Natural killer cell (primary cell): ENCODE data around the gene SLC39A10. TPM values are rescaled to one million over a fixed set of nuclear protein-coding genes. Genes with fewer than 3 reads are reported as not detected.

ENCODE experiments used
- ATAC-seq, 3 donors: fragments of 150-1000 bp in 2 of 3; fragments of 200-7000 bp in 1 of 3; cut with Tn5 transposase; 1 replicate in 1 of 3; 2 replicates in 2 of 3; pipeline ENCODE4 v1.10.0; 2021; ENCODE audit warnings: mild to moderate bottlenecking in 2 of 3, moderate library complexity in 2 of 3
- DNase-seq, 2 donors: peaks; one replicate each; pipeline versions ENCODE4 v3.0.0 to v3.0.0-alpha.2; 2013 to 2021; ENCODE audit warnings: mixed read lengths in 1 of 2
- H3K27ac ChIP-seq: one replicate; pipeline ENCODE4 v1.5.1; 2013; ENCODE audit warnings: mild to moderate bottlenecking, low read length
- H3K27me3 ChIP-seq: one replicate; pipeline ENCODE4 v1.6.1; 2013; ENCODE audit warnings: low read length; ENCODE audit not compliant: control insufficient read depth, insufficient read depth
- H3K36me3 ChIP-seq: one replicate; pipeline ENCODE4 v1.6.1; 2013; ENCODE audit warnings: low read length; ENCODE audit not compliant: control insufficient read depth, insufficient read depth
- H3K4me1 ChIP-seq: one replicate; pipeline ENCODE4 v1.6.1; 2013; ENCODE audit warnings: low read length; ENCODE audit not compliant: control insufficient read depth, insufficient read depth
- H3K4me3 ChIP-seq: one replicate; pipeline ENCODE4 v1.5.1; 2013; ENCODE audit warnings: low read length
- H3K9me3 ChIP-seq: one replicate; pipeline ENCODE4 v1.6.1; 2013; ENCODE audit warnings: low read length; ENCODE audit not compliant: control insufficient read depth, insufficient read depth
- H3K27ac Mint-ChIP-seq, 2 donors: one replicate each; pipeline ENCODE4 v1.8.0; 2022; ENCODE audit warnings: mild to moderate bottlenecking in 2 of 2, mixed read lengths in 2 of 2, moderate library complexity in 1 of 2
- H3K27me3 Mint-ChIP-seq, 2 donors: one replicate each; pipeline ENCODE4 v1.8.0; 2022; ENCODE audit warnings: low read depth in 2 of 2, mixed read lengths in 2 of 2
- H3K36me3 Mint-ChIP-seq: one replicate; pipeline ENCODE4 v1.8.0; 2022; ENCODE audit warnings: mixed read lengths
- H3K4me1 Mint-ChIP-seq, 2 donors: one replicate each; pipeline ENCODE4 v1.8.0; 2022; ENCODE audit warnings: mixed read lengths in 2 of 2
- H3K4me3 Mint-ChIP-seq: one replicate; pipeline ENCODE4 v1.8.0; 2022; ENCODE audit warnings: mild to moderate bottlenecking, moderate library complexity, mixed read lengths
- H3K9me3 Mint-ChIP-seq, 2 donors: one replicate each; pipeline ENCODE4 v1.8.0; 2022; ENCODE audit warnings: mixed read lengths in 2 of 2
- CTCF ChIP-seq: fragments of 200-600 bp; IDR thresholded peaks from one replicate; pipeline ENCODE4 v1.8.0; 2022; ENCODE audit warnings: antibody characterized with exemption
- WGBS: methylation state at CpG from one replicate; pipeline ENCODE4 v1.1.7; 2013; ENCODE audit warnings: missing lambda C conversion rate; ENCODE audit not compliant: insufficient coverage; 5-methylcytosine and 5-hydroxymethylcytosine counted together
- intact Hi-C: fragments of 100-400 bp; cut with micrococcal nuclease; formaldehyde crosslinking; loops from one replicate; pipeline ENCODE4 v1.14.2; 2022
- total RNA-seq, 4 donors: library from RNA; stranded (reverse); fragments of 120-200 nt in 1 of 4; gene quantifications; one replicate each; pipeline versions ENCODE4 v1.2.3 to v1.2.4, GENCODE V29; 2013 to 2022

Gene SLC39A10
- total RNA-seq, 3 donors from 2014 or later (not counting 1 experiment from before 2014, with no cell fraction given): 56.5 to 69.6 (median 58.5) TPM

GRCh38 chr2:195677884-195678283 is 20.9 kb downstream of the SLC39A10 start:
- DNase-seq: no peak
- Histone ChIP-seq H3K27ac (no peak overlapping the region), H3K4me3 (no peak overlapping the region), H3K9me3 (no peaks in the 10 kb centered on the region), H3K36me3 (peaks cover 10% of the 10 kb centered on the region), H3K27me3 (no peaks in the 10 kb centered on the region), H3K4me1 (peaks cover 9% of the 10 kb centered on the region)
- ATAC-seq: no peak
- 100% methylated on average over 2 of the region's 2 CpGs for WGBS
- peaks cover 43 to 46% of the 10 kb centered on the region in 2 donors for H3K4me1 Mint-ChIP-seq
- H3K27ac Mint-ChIP-seq: peak overlapping the region; percentile 69 to 81
- H3K27me3 Mint-ChIP-seq: no peaks in the 10 kb centered on the region
- no peaks in the 10 kb centered on the region for H3K9me3 Mint-ChIP-seq
- intact Hi-C loops: no loop called here
- TF ChIP-seq CTCF: no peak
- no peak overlapping the region for H3K4me3 Mint-ChIP-seq
- H3K36me3 Mint-ChIP-seq: peaks cover 12% of the 10 kb centered on the region

- H3K4me1 ChIP-seq: peaks cover 8% of the 10 kb centered on the region
- Mint-ChIP-seq H3K27me3 (no peaks in the 10 kb centered on the region), H3K4me3 (no peak overlapping the region), H3K9me3 (no peaks in the 10 kb centered on the region), H3K27ac (peak overlapping the region; percentile 51 to 75), H3K36me3 (peaks cover 25% of the 10 kb centered on the region), H3K4me1 (peaks cover 57 to 65% of the 10 kb centered on the region in 2 donors)
- no peak overlapping the region for H3K4me3 ChIP-seq
- no peaks in the 10 kb centered on the region for H3K27me3 ChIP-seq
- WGBS: 14% methylated on average over 1 of the region's 1 CpG
- no peak for DNase-seq
- intact Hi-C loops: no loop called here
- no peak overlapping the region for H3K27ac ChIP-seq
- peaks cover 18% of the 10 kb centered on the region for H3K36me3 ChIP-seq
- ATAC-seq: peak; percentile 40 to 70 (median 56)
- TF ChIP-seq CTCF: no peak
- no peaks in the 10 kb centered on the region for H3K9me3 ChIP-seq
Observed at GRCh38 chr2:195682077-195682476, 25.1 kb downstream of the SLC39A10 start.

- intact Hi-C loops: no loop called here
- Histone ChIP-seq H3K4me3 (no peak overlapping the region), H3K4me1 (no peaks in the 10 kb centered on the region), H3K27ac (no peak overlapping the region), H3K27me3 (no peaks in the 10 kb centered on the region), H3K9me3 (no peaks in the 10 kb centered on the region), H3K36me3 (peaks cover 18% of the 10 kb centered on the region)
- H3K27ac Mint-ChIP-seq: peak overlapping the region; percentile 24 to 56
- no peaks in the 10 kb centered on the region for H3K27me3 Mint-ChIP-seq
- H3K4me1 Mint-ChIP-seq: peaks cover 51 to 54% of the 10 kb centered on the region in 2 donors
- ATAC-seq (no peak), DNase-seq (no peak)
- H3K9me3 Mint-ChIP-seq: no peaks in the 10 kb centered on the region
- TF ChIP-seq CTCF: no peak
- no peak overlapping the region for H3K4me3 Mint-ChIP-seq
- WGBS: 100% methylated on average over 1 of the region's 3 CpGs
- peaks cover 25% of the 10 kb centered on the region for H3K36me3 Mint-ChIP-seq
Observed at GRCh38 chr2:195683174-195683573, 26.1 kb downstream of the SLC39A10 start.

- Mint-ChIP-seq H3K9me3 (no peaks in the 10 kb centered on the region), H3K27ac (peak overlapping the region; percentile 56 to 61), H3K27me3 (no peaks in the 10 kb centered on the region), H3K4me1 (peaks cover 46% of the 10 kb centered on the region in 2 donors), H3K36me3 (peaks cover 13% of the 10 kb centered on the region), H3K4me3 (no peak overlapping the region)
- no peak overlapping the region for H3K27ac ChIP-seq
- H3K4me3 ChIP-seq: no peak overlapping the region
- no peak for DNase-seq
- TF ChIP-seq CTCF: no peak
- no peaks in the 10 kb centered on the region for H3K27me3 ChIP-seq
- intact Hi-C loops: no loop called here
- peak in 1 of 3 donors; percentile 41 for ATAC-seq
- no peaks in the 10 kb centered on the region for H3K4me1 ChIP-seq
- no peaks in the 10 kb centered on the region for H3K9me3 ChIP-seq
- peaks cover 8% of the 10 kb centered on the region for H3K36me3 ChIP-seq
Observed at GRCh38 chr2:195686564-195686963, 29.5 kb downstream of the SLC39A10 start.
